22Rv1 (cell line): Measurements from ENCODE around the gene DNAL4.

Source experiments
- CTCF ChIP-seq: fragments of 450-650 bp; IDR thresholded peaks from 2 replicates; pipeline ENCODE4 v1.5.1; 2017; ENCODE audit warnings: mild to moderate bottlenecking
- ZFX ChIP-seq: fragments of 450-650 bp; IDR thresholded peaks from 2 replicates; pipeline ENCODE4 v1.6.1; 2017; ENCODE audit warnings: antibody characterized with exemption, borderline replicate concordance

DNA sequence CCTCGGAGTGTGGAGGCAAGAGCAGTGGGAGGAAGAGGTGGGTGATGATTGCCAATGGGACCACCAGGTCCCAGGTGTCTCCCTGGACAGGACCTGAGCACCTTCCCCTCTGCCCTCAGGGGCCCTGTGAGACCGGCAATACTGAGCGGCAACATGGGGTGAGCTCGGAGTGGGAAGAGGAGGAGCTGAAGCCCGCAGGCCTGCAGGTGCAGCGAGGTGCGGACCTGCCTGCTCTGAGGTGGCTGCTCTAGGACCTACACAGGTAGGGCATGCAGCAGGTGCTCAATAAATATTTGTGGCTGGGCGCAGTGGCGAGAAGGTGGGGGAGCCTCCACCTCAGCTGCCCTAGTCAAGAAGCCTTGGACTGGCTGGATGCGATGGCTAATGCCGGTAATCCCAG is 25.9 kb downstream of the DNAL4 start:
- TF ChIP-seq CTCF (no peak), ZFX (no peak)
